Caki2 (cell line): Measurements from ENCODE around the gene DCLK1. TPM values are rescaled to one million over a fixed set of nuclear protein-coding genes. Genes with fewer than 3 reads are reported as not detected.
A peak's percentile ranks its signal among the peaks of the same experiment; 100 is the strongest.

Source experiments
- DNase-seq: peaks from one replicate; pipeline ENCODE4 v3.0.0-alpha.2; 2015; ENCODE audit warnings: low read depth
- in situ Hi-C: cut with HindIII; loops from 2 replicates; pipeline ENCODE4 v1.10.0; 2016; ENCODE audit warnings: low sequenced_read_pairs, low pct_unique_long_range_greater_than_20kb, mixed read lengths
- total RNA-seq: library from RNA; depleted of rRNA; stranded (reverse); fragments of >200 nt; shearing (Covaris generic); gene quantifications from 2 replicates; pipeline ENCODE4 v1.2.3, GENCODE V29; 2014; ENCODE audit warnings: low replicate concordance

Gene DCLK1
- total RNA-seq, 1 experiment from 2014 or later = 3.7 TPM

GRCh38 chr13:35871561-35871960 is 259.6 kb downstream of the DCLK1 start:
- DNase-seq = no peak
- in situ Hi-C loops = no loop called here

- in situ Hi-C loops = no loop called here
- no peak for DNase-seq
These were observed 264.4 kb downstream of the DCLK1 start for GRCh38 chr13:35866801-35867200.

- DNase-seq = peak; percentile 34
- in situ Hi-C loops = no loop called here
These were observed 265.6 kb downstream of the DCLK1 start for GRCh38 chr13:35865341-35866240.

GRCh38 chr13:35860661-35861060 is 270.5 kb downstream of the DCLK1 start:
- in situ Hi-C loops = no loop called here
- no peak for DNase-seq

- DNase-seq = no peak
- in situ Hi-C loops = no loop called here
These were observed 271.2 kb downstream of the DCLK1 start for GRCh38 chr13:35859981-35860380.

GRCh38 chr13:35858665-35859064 is 272.5 kb downstream of the DCLK1 start:
- in situ Hi-C loops = no loop called here
- DNase-seq = no peak

- in situ Hi-C loops = no loop called here
- no peak for DNase-seq
These were observed 273.4 kb downstream of the DCLK1 start for GRCh38 chr13:35857769-35858168.

- in situ Hi-C loops = no loop called here
- DNase-seq = no peak
These were observed 274.3 kb downstream of the DCLK1 start for GRCh38 chr13:35856721-35857364.

- in situ Hi-C loops = no loop called here
These were observed 275.1 kb downstream of the DCLK1 start for GRCh38 chr13:35856084-35856483.

GRCh38 chr13:35855531-35856019 is 275.6 kb downstream of the DCLK1 start:
- DNase-seq = peak; percentile 85
- in situ Hi-C loops = no loop called here

More at GRCh38 chr13:35856084-35856483, 275.1 kb downstream of the DCLK1 start:
- DNase-seq = no peak

- DNase-seq = no peak
- in situ Hi-C loops = no loop called here
These were observed 276.9 kb downstream of the DCLK1 start for GRCh38 chr13:35854286-35854685.

GRCh38 chr13:35851881-35852280 is 279.3 kb downstream of the DCLK1 start:
- DNase-seq = no peak
- in situ Hi-C loops = no loop called here

GRCh38 chr13:35851356-35851755 is 279.8 kb downstream of the DCLK1 start:
- in situ Hi-C loops = no loop called here
- no peak for DNase-seq

GRCh38 chr13:35850569-35850968 is 280.6 kb downstream of the DCLK1 start:
- in situ Hi-C loops = no loop called here
- no peak for DNase-seq

GRCh38 chr13:35849256-35849644 is 281.9 kb downstream of the DCLK1 start:
- in situ Hi-C loops = no loop called here

GRCh38 chr13:35848336-35849255 is 282.6 kb downstream of the DCLK1 start:
- in situ Hi-C loops = no loop called here
- no peak for DNase-seq

More at GRCh38 chr13:35849256-35849644, 281.9 kb downstream of the DCLK1 start:
- DNase-seq = no peak

GRCh38 chr13:35843272-35843671 is 287.9 kb downstream of the DCLK1 start:
- DNase-seq = no peak
- in situ Hi-C loops = no loop called here

- in situ Hi-C loops = no loop called here
- DNase-seq = no peak
These were observed 290.1 kb downstream of the DCLK1 start for GRCh38 chr13:35841060-35841521.
